Endothelial cell of umbilical vein (primary cell): ENCODE results near the gene GALNT4.
A peak's percentile ranks its signal among the peaks of the same experiment; 100 is the strongest.

Experiments used
- CTCF ChIP-seq, 2 donors: IDR thresholded peaks; 1 replicate in 1 of 2; 2 replicates in 1 of 2; pipeline ENCODE4 v1.5.1; 2011; ENCODE audit warnings: low read length in 2 of 2, mild to moderate bottlenecking in 2 of 2, moderate library complexity in 2 of 2, control low read depth in 1 of 2, inconsistent platforms in 1 of 2, low read depth in 1 of 2; ENCODE audit not compliant: insufficient read depth in 1 of 2; ENCODE audit errors: extremely low read depth in 1 of 2
- EZH2 ChIP-seq: IDR thresholded peaks from 2 replicates; pipeline ENCODE4 v1.6.1; 2012; ENCODE audit warnings: borderline replicate concordance, low read depth, mild to moderate bottlenecking, moderate library complexity, low read length, inconsistent platforms; ENCODE audit not compliant: severe bottlenecking
- FOS ChIP-seq: IDR thresholded peaks from 2 replicates; pipeline ENCODE4 v1.6.1; 2011; ENCODE audit warnings: mild to moderate bottlenecking, low read length, moderate library complexity, borderline replicate concordance; ENCODE audit not compliant: insufficient read depth
- GATA2 ChIP-seq: IDR thresholded peaks from 2 replicates; pipeline ENCODE4 v1.7.0; 2011; ENCODE audit warnings: low read depth, mild to moderate bottlenecking, moderate library complexity, mixed read lengths, low read length; ENCODE audit not compliant: insufficient read length, insufficient read depth
- MAX ChIP-seq: IDR thresholded peaks from 2 replicates; pipeline ENCODE4 v1.6.1; 2011; ENCODE audit not compliant: insufficient read depth, insufficient read length
- MYC ChIP-seq: IDR thresholded peaks from one replicate; pipeline ENCODE4 v1.6.1; 2011; ENCODE audit warnings: mild to moderate bottlenecking, low read depth, low read length
- POLR2A ChIP-seq: IDR thresholded peaks from 2 replicates; pipeline ENCODE4 v1.6.1; 2012; ENCODE audit warnings: low read depth, mild to moderate bottlenecking, control low read depth, low read length
- POLR2AphosphoS5 ChIP-seq: IDR thresholded peaks from 2 replicates; pipeline ENCODE4 v1.6.1; 2012; ENCODE audit warnings: low read depth, mild to moderate bottlenecking, control low read depth, low read length, moderate library complexity; ENCODE audit not compliant: insufficient read depth

GRCh38 chr12:89494411-89495231 lies 30.0 kb downstream of the GALNT4 start:
- no peak for TF ChIP-seq POLR2A
- TF ChIP-seq EZH2, result no peak
- TF ChIP-seq CTCF (IDR thresholded peaks at IDR 0.05; ENCODE audit: extremely low read depth in 1 of 2, insufficient read depth in 1 of 2, low read depth in 1 of 2, low read length in 2 of 2), result no peak
- no peak for TF ChIP-seq MAX
- TF ChIP-seq POLR2AphosphoS5, result no peak
- TF ChIP-seq GATA2, result no peak
- peak; percentile 29 for TF ChIP-seq FOS
- no peak for TF ChIP-seq MYC
